Loucy (cell line): ENCODE measurements around the gene MCAM.

Experiments used
- CTCF ChIP-seq: fragments of 200-600 bp; sonication (generic); conservative IDR thresholded peaks from 2 replicates; pipeline ENCODE4 v1.5.1; 2014; ENCODE audit warnings: mild to moderate bottlenecking, antibody characterized with exemption, low read length
- EZH2phosphoT487 ChIP-seq: fragments of 200-600 bp; IDR thresholded peaks from 2 replicates; pipeline ENCODE4 v1.6.1; 2018; ENCODE audit warnings: antibody characterized with exemption, mild to moderate bottlenecking, moderate library complexity, borderline replicate concordance

- TF ChIP-seq CTCF (no peak), EZH2phosphoT487 (no peak)
Observed at GRCh38 chr11:119318240-119319135, 1.6 kb upstream of the MCAM start.
